GM10248 (cell line): ENCODE results near the gene ADGRG7.
A peak's percentile ranks its signal among the peaks of the same experiment; 100 is the strongest.
"Not testable (repeated sequence)": the region's sequence is repeated elsewhere in the genome, so short reads cannot be mapped to it uniquely, and the experiment has no call there.

Experiments
- CTCF ChIA-PET: fragments of 300-600 bp; sonication (Branson Sonifier 250); formaldehyde crosslinking; extraction: SDS; loops from one replicate; lab custom pipeline; 2021; ENCODE audit warnings: antibody characterized with exemption; lab: Yijun Ruan, JAX
- POLR2A ChIA-PET: fragments of 350-650 bp; sonication (Branson Sonifier 250); formaldehyde crosslinking; extraction: SDS; loops from one replicate; lab custom pipeline; 2020; ENCODE audit warnings: antibody characterized with exemption; lab: Yijun Ruan, JAX
- DNase-seq: peaks from one replicate; pipeline ENCODE4 v3.0.0; 2012; ENCODE audit errors: extremely low spot score
- TF ChIP-seq, protein P1 (sequence below): IDR thresholded peaks from 2 replicates; pipeline ENCODE4 v1.5.1; 2012; ENCODE audit warnings: mild to moderate bottlenecking, low read depth; ENCODE audit errors: extremely low read depth, missing control alignments, control extremely low read depth

The ADGRG7 gene

DNA sequence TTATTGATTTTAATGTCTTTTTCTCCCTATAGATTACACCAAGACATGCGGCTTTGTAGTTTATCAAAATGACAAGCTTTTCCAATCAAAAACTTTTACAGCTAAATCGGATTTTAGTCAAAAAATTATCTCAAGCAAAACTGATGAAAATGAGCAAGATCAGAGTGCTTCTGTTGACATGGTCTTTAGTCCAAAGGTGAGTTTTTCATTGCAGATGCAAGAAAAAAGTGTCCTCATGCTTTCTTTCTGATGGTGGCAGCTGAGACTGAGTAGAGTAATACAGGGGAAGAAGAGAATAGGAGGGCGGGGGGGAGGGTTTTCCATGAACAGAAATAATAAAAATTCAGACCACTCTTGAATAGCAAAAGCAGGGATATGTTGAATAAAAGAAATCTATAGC is 36.5 kb downstream of the ADGRG7 start:
- POLR2A ChIA-PET, result no interaction called here
- CTCF ChIA-PET, result interaction anchor here (1.0 kb wide), 2 partner anchors 41 to 64 kb away, joined by 3 to 4 read pairs; no protein-coding TSS in a partner anchor
- DNase-seq, result no peak

DNA sequence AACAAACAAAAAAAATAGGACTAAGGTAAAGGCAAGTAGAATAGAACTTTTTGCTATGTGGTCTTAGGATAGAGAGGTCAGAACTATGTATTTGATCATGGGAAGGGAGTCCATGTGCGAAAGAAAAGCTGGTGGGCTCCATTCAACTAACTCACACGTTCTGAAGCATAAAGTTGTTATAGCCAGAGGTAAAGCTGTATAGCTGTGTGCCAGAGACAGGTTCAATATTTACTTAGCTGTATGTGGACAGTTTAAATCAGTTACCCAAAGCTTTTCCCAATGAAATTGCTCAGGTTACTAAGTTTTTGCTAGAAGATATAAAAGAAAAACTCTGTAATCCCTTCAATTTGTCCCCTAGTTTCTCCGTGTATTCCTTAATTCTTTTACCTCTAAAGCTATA is 37.8 kb downstream of the ADGRG7 start:
- no peak for DNase-seq
- ChIA-PET CTCF (interaction anchor here (0.8 to 1.4 kb wide), 4 partner anchors 10 to 63 kb away, joined by 3 to 6 read pairs (median 3); partner anchors contain the start of gene ADGRG7), POLR2A (no interaction called here)
- TF ChIP-seq, protein P1, sequence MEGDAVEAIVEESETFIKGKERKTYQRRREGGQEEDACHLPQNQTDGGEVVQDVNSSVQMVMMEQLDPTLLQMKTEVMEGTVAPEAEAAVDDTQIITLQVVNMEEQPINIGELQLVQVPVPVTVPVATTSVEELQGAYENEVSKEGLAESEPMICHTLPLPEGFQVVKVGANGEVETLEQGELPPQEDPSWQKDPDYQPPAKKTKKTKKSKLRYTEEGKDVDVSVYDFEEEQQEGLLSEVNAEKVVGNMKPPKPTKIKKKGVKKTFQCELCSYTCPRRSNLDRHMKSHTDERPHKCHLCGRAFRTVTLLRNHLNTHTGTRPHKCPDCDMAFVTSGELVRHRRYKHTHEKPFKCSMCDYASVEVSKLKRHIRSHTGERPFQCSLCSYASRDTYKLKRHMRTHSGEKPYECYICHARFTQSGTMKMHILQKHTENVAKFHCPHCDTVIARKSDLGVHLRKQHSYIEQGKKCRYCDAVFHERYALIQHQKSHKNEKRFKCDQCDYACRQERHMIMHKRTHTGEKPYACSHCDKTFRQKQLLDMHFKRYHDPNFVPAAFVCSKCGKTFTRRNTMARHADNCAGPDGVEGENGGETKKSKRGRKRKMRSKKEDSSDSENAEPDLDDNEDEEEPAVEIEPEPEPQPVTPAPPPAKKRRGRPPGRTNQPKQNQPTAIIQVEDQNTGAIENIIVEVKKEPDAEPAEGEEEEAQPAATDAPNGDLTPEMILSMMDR, result no peak

More for the DNA sequence above, 36.5 kb downstream of the ADGRG7 start:
- TF ChIP-seq, protein P1, result no peak

DNA sequence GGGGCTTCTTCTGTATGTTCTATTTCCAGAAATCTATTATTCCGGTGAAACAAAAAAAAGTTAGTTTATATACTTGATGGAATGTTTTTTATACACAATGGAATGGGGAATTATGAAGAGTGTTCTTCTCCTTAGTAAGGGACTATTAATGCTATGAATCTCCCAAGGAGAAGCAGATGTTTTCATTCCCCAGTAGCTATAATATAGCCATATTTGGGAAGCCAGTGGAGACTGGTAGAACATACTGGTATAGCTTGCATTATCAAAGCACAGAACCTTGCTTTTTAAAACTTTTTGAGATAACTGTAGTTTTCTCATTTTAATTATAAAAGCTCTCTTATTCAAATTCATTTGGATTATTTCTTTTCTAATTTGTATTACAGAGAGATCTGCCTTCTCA is 38.3 kb downstream of the ADGRG7 start:
- DNase-seq, result no peak
- ChIA-PET CTCF (interaction anchor here (0.8 to 1.4 kb wide), 4 partner anchors 9 to 63 kb away, joined by 3 to 6 read pairs (median 3); partner anchors contain the start of gene ADGRG7), POLR2A (no interaction called here)
- TF ChIP-seq, protein P1, result no peak

DNA sequence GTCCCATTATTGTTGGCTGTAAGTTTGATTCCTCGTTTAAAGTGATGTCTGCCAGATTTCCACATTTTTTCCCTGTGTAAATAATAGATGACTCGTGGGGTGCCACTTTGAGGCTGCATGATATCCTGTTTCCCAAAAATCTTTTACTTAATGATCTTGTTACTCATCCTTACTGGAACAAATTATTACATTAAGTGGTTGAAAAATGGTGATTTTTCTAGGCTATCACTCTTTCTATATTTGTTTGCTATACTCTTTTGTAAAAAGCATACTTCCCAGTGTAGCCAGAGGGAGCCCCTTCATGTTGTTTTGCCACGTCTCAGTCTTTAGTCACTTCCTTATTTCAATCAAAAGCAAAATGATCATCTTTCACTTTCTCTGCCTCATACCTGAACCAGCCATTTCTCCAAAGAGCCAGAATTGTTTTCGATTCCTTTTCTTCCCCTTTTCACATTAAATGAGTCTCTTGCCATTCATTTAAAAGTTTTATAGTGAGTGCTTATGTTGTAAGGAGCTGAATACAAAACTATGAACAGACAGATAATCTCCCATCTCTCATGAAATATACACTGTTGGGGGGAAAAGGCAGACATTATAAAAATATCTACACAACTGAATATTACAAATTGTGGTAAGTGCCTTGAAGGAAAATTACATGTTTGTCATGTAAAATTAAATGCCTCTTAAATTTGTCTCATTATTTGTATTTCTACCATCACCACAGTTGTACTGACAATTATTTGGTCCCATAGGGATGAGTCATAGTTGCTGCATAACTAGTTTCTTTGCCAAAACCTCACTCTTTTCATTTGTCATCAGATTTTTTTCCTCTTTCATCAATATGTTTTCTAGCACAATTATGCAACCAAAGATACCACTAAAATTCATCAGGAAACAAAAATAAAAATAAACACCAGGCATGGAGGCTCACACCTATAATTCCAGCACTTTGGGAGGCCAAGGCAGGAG is 41.5 kb downstream of the ADGRG7 start:
- ChIA-PET CTCF (no interaction called here), POLR2A (no interaction called here)
- TF ChIP-seq, protein P1, result peak; percentile 26
- peak; percentile 60 for DNase-seq

DNA sequence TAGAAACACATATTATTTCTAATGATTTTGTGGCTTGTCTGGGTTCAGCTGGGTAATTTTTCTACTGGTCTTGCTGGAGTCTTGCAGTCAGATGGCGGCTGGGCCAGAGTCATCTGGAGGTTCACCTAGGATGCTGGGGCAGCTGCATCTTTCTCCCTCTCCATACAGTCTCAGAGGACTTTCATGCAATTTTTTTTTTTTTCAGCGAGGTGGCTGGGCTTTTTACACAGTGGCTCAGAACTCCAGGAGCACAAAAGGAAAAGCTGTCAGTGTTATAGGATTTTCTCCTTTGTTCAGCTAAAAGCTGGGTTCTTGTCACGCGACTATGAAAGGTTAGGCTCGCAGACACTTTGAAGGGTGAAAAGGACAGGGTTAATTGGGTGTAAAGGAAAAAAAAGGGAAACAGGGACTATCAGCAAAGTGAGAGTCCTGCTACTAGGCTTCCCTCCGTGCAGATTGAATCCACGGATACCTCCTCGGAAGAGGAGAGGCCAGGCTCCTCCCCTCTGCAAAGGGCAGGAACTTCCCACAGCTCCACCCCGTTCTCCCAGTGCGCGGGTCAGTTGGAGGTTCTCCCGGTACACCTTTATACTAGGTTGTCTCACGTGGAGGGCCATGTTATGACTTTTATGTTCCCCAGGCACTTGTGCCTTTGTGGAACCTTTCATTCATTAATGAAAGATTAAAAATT is 44.3 kb downstream of the ADGRG7 start:
- TF ChIP-seq, protein P1, result no peak
- ChIA-PET POLR2A (no interaction called here), CTCF (interaction anchor here (1.0 to 1.6 kb wide), 2 partner anchors 12 to 64 kb away, joined by 4 to 6 read pairs; no protein-coding TSS in a partner anchor)
- DNase-seq, result no peak

DNA sequence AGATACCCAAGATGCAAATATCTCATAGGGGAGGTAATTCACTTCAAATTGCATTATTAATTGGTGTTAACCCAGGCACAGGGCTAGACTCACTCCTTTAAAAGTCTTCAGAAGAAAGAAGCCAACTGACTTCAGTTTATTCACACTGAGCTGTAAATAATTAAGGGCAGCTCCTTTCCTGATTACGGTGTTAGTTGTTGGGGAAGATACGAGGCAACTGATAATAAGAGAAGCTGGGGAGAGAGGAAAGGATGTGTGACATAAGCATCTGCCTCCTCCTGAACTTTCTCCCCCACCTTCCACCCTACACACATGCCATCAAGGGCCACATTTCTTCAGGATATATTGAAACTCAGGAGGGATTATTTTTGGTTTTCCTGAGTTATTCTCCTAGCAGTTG is 47.5 kb downstream of the ADGRG7 start:
- POLR2A ChIA-PET, result no interaction called here
- DNase-seq, result no peak
- TF ChIP-seq, protein P1, result no peak
- CTCF ChIA-PET, result interaction anchor here (1.1 to 2.4 kb wide), 2 partner anchors 9 to 56 kb away, joined by 3 to 6 read pairs; no protein-coding TSS in a partner anchor

DNA sequence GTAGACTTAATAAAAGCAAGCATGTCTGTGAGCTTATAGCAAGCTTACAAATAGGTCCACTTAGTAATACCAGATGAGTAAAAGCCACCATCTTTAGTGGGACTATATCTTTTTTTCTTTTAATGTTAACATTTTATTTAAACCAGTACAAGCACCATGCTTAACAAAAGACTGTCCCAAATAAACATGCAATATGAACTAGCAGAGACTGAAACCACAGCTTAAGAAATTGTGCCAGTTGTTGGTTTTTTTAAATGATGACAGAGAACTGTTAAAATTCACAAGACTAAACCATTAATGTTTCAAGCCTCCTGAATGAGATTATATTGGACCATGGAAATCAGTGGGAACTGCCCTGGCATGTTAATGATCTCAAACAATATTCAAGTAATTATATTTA is 51.9 kb downstream of the ADGRG7 start:
- POLR2A ChIA-PET, DNase-seq: not testable (repeated sequence)
- CTCF ChIA-PET, result interaction anchor here (1.5 to 2.9 kb wide), 2 partner anchors 22 to 31 kb away, joined by 3 to 7 read pairs; no protein-coding TSS in a partner anchor
